GM19372 (cell line): ENCODE data around the gene MED13L.
"Not testable (repeated sequence)": the region's sequence is repeated elsewhere in the genome, so short reads cannot be mapped to it uniquely, and the experiment has no call there.

Source experiments
- ATAC-seq: cut with Tn5 transposase; IDR thresholded peaks from one replicate; pipeline ENCODE4 v1.9.1; 2021; ENCODE audit warnings: mild to moderate bottlenecking, low read depth, moderate library complexity; ENCODE audit not compliant: unreplicated experiment

MED13L gene

DNA sequence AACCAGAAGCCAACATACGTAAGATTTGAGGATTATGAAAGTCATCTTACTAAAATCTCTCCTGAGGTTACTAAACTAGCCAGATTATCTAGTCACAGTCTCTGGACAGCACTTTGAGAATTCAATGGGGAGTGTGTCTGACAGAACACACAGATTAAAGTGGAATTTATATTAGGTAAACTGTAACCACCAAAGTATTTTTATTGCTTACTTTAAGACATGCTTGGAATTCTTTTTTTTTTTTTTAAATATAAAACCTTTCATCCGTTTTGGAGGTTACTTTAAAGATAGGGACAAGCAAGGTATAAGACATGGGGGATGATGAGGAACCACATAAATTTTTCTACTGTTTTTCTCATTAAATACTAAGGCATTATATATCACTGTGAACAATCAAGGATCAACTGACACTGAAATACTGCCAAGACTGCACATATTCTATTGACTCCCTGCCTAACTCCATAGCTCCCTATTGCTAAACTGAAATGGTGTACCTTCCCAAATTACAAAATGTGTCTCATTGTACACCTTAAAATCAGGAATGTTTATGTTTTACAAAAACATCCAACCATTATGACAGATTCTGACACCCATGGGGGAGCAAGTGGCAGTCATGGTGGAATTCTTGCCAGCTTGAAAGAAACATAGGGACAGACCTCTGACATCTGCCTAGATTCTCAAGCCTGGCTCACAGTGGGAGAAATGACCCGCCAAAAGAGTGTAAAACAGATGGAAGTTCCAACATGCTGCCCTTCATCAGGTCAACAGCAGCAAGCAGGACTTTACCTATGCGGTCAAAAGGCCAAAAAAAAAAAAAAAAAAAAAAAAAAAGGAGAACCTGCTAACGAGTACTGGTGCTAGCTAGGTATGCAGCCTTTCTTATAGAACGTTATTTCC lies 239.3 kb downstream of the MED13L start:
- ATAC-seq, result no peak

DNA sequence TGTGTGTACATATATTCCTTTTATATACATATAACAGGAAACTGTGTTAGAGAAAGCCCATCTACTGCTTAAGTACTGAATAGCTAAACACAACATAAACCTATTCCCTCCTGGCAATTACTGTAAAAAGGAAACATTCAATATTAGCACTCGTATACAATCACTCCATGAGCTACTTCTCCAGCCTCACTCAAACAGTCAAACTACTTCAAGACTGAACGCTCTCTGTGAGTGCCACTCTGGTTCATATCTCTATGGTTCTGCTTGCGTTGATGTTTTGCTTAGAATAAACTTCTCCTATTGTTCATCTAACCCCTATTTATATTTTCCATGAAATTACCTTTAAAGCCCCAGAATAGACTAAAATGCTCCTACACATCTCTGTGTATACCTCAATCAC lies 243.7 kb downstream of the MED13L start:
- no peak for ATAC-seq

DNA sequence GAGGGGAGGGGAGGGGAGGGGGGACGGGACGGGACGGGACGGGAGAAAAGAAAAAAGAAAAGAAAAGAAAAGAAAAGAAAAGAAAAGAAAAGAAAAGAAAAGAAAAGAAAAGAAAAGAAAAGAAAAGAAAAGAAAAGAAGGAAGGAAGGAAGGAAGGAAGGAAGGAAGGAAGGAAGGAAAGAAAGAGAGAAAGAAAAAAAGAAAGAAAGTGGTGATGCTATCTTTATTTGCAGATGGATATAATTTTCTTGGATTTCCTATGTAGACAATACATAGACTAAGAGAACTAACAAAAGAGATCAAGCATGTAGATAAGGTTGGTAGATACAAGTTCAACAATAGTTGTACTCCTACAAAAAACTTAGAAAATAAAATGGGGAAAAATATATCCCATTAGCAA lies 245.9 kb downstream of the MED13L start:
- ATAC-seq, result not testable (repeated sequence)

DNA sequence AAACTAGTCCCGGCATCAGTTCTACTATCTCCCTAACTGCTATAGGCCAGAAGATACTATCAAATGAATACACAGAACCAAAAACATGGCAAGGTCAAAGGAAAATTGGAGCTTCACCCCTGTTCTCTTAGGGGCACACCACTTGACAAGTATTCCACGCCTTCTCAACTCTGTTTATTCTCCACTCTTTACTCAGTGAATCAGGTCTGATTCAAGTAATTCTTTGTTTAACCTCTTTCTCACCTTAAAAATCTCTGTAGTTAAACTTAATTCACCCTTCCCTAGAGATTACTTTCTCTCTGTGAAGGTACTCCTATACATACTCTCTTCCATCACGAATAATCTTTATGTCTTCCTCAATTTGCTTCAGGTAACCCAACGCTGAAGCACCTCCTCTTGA lies 248.9 kb downstream of the MED13L start:
- ATAC-seq, result no peak

DNA sequence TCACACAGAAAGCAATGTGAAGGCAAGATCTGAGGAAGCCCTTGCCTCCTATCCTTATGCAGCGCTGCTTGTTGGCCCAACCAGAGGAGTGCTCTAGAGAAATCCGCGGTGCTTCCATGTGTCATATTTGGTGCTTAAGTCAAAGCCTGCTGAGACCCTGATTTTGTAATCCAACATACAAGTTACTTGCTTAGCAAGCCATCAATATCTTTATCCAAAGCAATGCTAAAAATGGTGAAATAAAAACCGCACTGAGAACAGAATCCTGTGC lies 250.0 kb downstream of the MED13L start:
- no peak for ATAC-seq

GRCh38 chr12:116026768-116027550 lies 250.5 kb downstream of the MED13L start:
- no peak for ATAC-seq

GRCh38 chr12:116026346-116026745 lies 251.1 kb downstream of the MED13L start:
- ATAC-seq, result no peak

GRCh38 chr12:116024769-116025168 lies 252.7 kb downstream of the MED13L start:
- no peak for ATAC-seq

DNA sequence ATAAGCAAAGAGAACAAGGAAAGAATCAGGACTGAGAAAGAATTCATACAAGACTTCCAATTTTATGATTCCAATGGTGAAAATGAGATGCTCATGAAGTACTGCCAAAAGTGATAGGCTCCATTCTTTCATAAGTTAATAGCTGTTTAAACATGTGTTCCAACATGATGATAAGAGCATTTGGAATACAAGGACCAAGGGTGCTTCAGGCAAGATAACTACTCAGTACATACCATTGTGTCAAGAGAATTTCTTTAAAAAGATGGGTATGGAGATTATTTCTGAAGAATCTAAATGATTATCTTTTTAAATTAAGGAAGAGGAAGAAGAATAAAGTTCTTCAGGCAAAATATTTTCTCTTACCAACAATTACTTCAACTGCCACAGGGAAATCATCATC lies 258.1 kb downstream of the MED13L start:
- ATAC-seq, result no peak

DNA sequence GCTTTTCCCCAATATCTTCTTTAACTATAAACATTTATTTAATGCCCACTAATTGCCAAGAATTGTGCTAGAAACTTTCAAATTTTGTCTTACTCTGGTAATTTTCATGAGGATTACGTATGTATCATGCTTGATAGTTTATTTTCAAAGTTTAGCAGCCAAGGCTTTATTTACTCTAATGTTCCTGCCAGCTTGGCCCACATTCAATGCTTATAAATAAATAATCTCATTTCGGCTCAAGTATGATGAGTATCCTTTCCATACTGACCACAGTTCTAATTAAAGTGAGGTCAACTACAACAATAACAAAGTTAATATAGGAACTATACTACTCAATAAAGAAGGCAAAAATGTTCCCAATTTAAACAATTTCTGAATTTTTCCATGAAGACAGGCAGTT lies 259.2 kb downstream of the MED13L start:
- no peak for ATAC-seq

DNA sequence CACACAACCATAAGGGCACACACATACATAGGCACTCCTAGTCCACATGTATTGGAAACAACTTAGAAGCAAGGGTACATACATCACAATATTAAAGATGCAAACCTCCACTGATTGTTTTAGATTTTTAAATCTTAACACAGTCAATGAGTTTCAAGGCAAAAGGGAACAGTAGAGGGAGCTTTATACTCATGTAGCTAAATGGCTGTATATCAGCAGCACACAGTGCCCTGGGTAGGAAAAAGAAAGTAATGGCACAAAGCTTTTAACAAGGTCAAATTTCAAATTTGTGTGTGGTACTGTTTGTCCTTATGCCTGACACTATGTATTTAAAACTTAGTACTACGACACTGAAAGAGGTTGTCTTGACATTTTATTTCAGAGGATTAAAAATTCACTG lies 262.0 kb downstream of the MED13L start:
- no peak for ATAC-seq

DNA sequence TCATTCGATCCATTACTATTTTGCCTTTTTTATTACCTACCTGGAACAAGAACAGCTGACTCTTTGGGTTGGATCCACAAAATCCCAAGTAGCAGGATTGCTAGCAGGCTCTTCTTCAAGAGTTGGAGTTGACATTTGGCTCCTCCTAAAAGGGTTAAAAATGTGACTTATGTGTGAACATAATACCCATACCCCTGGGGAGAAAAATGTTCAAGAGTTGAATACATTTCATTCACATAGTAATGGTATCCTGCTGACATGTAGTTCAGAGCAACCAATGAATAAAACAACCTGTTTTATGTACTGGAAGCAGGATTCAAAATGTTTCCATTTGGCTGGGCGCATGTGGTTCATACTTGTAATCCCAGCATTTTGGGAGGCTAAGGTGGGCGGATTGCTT lies 264.7 kb downstream of the MED13L start:
- no peak for ATAC-seq

GRCh38 chr12:116011217-116011616 lies 266.3 kb downstream of the MED13L start:
- ATAC-seq, result no peak

DNA sequence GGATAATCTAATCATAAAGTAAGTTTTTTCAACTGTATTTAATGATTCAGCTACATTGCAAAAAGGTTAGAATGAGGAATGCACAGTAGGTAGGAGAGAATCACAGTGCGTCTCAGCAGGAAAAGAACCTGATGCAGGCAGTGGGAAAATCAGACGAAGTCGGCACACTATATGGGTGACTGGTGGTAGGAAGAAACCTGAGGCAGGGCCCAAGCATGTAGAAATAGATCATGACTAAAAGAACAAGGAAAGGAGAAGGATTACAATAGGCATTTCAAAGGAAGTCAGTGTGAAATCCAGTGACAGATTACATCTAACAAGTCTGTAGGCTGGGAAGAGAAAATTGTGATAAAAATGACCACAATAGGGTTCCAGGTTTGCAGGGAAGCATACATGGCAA lies 267.0 kb downstream of the MED13L start:
- no peak for ATAC-seq

- no peak for ATAC-seq
Observed at GRCh38 chr12:116009805-116010204, 267.7 kb downstream of the MED13L start.

DNA sequence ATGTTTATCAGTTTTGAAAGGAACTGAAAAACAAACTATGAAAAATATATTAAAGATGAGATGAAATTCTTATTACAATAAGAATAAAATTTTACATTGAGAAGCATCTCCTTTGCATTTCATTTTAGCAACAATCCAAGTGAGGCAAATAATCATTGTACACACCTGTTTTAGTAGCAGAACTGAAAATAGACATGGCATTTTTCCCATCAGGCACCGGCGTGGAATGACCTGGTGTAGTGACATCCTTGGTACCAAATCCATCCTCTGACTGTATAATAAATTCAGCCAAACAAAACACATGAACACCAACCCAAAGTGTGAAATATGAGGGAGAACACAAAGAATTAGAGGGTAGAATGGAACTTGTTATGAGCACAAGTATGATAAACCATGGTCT lies 271.4 kb downstream of the MED13L start:
- no peak for ATAC-seq

GRCh38 chr12:116002890-116003536 lies 274.5 kb downstream of the MED13L start:
- no peak for ATAC-seq

GRCh38 chr12:116000252-116000651 lies 277.2 kb downstream of the MED13L start:
- no peak for ATAC-seq

GRCh38 chr12:115999582-115999981 lies 277.9 kb downstream of the MED13L start:
- ATAC-seq, result no peak

DNA sequence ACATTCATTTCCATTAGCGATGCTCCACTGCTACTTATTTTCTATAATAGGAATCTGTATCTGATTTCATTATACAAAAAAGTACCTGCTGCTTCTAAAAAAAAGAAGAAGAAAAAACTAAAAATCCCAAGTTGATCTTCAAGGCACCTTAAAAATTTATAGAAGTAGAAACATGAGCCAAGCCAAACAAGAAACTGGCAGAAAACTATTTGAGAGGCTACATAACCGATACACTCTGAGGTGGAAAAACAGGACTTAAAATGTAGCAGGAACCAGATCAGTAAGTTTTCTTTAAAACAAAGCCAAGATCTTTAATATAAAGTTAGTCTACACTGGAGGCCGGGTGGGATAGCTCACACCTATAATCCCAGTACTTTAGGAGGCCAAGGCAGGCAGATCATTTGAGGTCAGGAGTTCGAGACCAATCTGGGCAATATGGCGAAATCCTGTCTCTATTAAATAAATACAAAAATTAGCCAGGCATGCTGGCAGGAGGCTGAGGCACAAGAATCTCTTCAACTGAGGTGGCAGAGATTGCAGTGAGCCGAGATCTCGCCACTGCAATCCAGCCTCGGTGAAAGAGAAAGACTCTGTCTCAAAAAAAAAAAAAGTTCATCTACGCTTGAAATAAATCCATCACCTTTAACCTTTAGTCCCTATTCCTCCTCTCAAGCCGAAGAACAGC lies 278.6 kb downstream of the MED13L start:
- no peak for ATAC-seq

- ATAC-seq, result peak; percentile 85
Observed at GRCh38 chr12:115998119-115998633, 279.3 kb downstream of the MED13L start.
